ENCODE results near the gene LHX8. TPM values are rescaled to one million over a fixed set of nuclear protein-coding genes. Genes with fewer than 3 reads are reported as not detected.

LHX8 gene
- total RNA-seq, 1 experiment from 2014 or later, result not detected

DNA sequence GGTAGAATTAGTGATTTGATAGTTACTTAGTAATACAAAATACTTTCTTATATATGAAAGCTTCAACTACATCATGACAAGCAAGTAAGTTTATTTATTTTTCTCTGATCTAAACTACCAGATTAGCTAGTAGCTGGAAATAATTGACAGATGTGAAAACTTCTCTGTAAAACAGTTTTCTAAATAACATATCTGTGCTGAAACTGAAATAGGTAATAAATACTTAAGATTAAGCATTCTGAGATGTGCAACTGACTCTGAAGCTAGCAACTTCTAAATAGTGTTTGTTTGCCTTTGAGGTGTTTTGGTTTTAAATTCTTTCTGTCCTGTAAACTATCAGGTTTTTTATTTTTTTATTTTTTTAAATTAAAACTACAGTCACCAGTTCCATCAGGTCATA, 18.5 kb upstream of the LHX8 start:
- peaks cover 0 to 9% of the 10 kb centered on the region in 2 experiments; a peak in 3 of 5 replicates for H3K9me3 Mint-ChIP-seq
- no peaks in the 10 kb centered on the region for H3K4me1 ChIP-seq (ENCODE audit: insufficient read depth, low read length)
- no peak overlapping the region for H2BK5ac ChIP-seq (ENCODE audit: insufficient read length, low read length)
- no peaks in the 10 kb centered on the region for H3K27me3 ChIP-seq (ENCODE audit: insufficient read depth, low read length)
- H3K79me2 ChIP-seq (ENCODE audit: insufficient read depth, low read length), result no peaks in the 10 kb centered on the region
- H3T11ph ChIP-seq (ENCODE audit: low read length), result no peak overlapping the region
- no peak overlapping the region for H3K27ac Mint-ChIP-seq
- H2AFZ ChIP-seq (ENCODE audit: low read length), result no peak overlapping the region
- H3K27me3 Mint-ChIP-seq (ENCODE audit: low read depth), result no peaks in the 10 kb centered on the region; the same call in none of the 2 replicates
- H4K91ac ChIP-seq (ENCODE audit: insufficient read length, low read depth, low read length), result no peak overlapping the region
- H3K23me2 ChIP-seq (ENCODE audit: insufficient read length, low read depth, low read length, poor library complexity, severe bottlenecking), result no peaks in the 10 kb centered on the region
- H3K9ac ChIP-seq (ENCODE audit: extremely low read depth, insufficient read length, low read length), result no peak overlapping the region
- H2BK120ac ChIP-seq (ENCODE audit: low read depth, low read length, poor library complexity, severe bottlenecking), result no peak overlapping the region
- no peak overlapping the region for H2BK20ac ChIP-seq (ENCODE audit: low read depth, low read length, poor library complexity, severe bottlenecking)
- no peak overlapping the region for H2AK5ac ChIP-seq (ENCODE audit: insufficient read length, low read length)
- H3K4me1 Mint-ChIP-seq, result peaks cover 6 to 8% of the 10 kb centered on the region in 2 experiments
- H3K36me3 Mint-ChIP-seq (ENCODE audit: insufficient read depth in 1 of 3, low read depth in 3 of 3), result peaks cover 0 to 13% (median 2%) of the 10 kb centered on the region in 3 experiments; a peak in 4 of 7 replicates
- H3K79me1 ChIP-seq (ENCODE audit: insufficient read depth, low read depth, low read length, poor library complexity, severe bottlenecking), result no peaks in the 10 kb centered on the region
- H3K4me3 Mint-ChIP-seq, result no peak overlapping the region
- no peak overlapping the region for H3K23ac ChIP-seq (ENCODE audit: insufficient read length, low read depth, low read length)
- TF ChIP-seq, protein P1, sequence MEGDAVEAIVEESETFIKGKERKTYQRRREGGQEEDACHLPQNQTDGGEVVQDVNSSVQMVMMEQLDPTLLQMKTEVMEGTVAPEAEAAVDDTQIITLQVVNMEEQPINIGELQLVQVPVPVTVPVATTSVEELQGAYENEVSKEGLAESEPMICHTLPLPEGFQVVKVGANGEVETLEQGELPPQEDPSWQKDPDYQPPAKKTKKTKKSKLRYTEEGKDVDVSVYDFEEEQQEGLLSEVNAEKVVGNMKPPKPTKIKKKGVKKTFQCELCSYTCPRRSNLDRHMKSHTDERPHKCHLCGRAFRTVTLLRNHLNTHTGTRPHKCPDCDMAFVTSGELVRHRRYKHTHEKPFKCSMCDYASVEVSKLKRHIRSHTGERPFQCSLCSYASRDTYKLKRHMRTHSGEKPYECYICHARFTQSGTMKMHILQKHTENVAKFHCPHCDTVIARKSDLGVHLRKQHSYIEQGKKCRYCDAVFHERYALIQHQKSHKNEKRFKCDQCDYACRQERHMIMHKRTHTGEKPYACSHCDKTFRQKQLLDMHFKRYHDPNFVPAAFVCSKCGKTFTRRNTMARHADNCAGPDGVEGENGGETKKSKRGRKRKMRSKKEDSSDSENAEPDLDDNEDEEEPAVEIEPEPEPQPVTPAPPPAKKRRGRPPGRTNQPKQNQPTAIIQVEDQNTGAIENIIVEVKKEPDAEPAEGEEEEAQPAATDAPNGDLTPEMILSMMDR (conservative IDR thresholded peaks at IDR 0.05), result no peak
- DNase-seq, result no peak
- no peak overlapping the region for H2BK12ac ChIP-seq (ENCODE audit: insufficient read length, low read depth, low read length)
- H3K27ac ChIP-seq (ENCODE audit: insufficient read length, low read depth, low read length), result no peak overlapping the region
- H3K4me2 ChIP-seq (ENCODE audit: insufficient read depth, insufficient read length, low read length), result no peak overlapping the region
- H3K4ac ChIP-seq (ENCODE audit: low read depth, low read length), result no peak overlapping the region
- H3K18ac ChIP-seq (ENCODE audit: insufficient read length, low read depth, low read length), result no peak overlapping the region
- no peak overlapping the region for H3K56ac ChIP-seq (ENCODE audit: insufficient read length, low read depth, low read length)
- H4K8ac ChIP-seq (replicated peaks; ENCODE audit: insufficient read length, low read depth, low read length), result no peak overlapping the region
- no peaks in the 10 kb centered on the region for H4K20me1 ChIP-seq (ENCODE audit: control insufficient read depth, insufficient read depth, insufficient read length)
- H4K5ac ChIP-seq (ENCODE audit: insufficient read length, low read depth, low read length), result no peak overlapping the region
- H2BK15ac ChIP-seq (ENCODE audit: low read depth, low read length), result no peak overlapping the region
- no peak overlapping the region for H3K14ac ChIP-seq (ENCODE audit: insufficient read depth, low read length)
- H3K9me3 ChIP-seq (ENCODE audit: control insufficient read depth, low read depth, low read length), result no peaks in the 10 kb centered on the region

All from H9 (cell line).